WTC11 (cell line): ENCODE results near the gene CNTNAP1.

Experiments used
- ATF1 ChIP-seq: sonication (generic); formaldehyde crosslinking; IDR thresholded peaks from 2 replicates; pipeline ENCODE4 v1.8.1; 2023; ENCODE audit warnings: mild to moderate bottlenecking, moderate library complexity, missing genetic modification reagents
- CREM ChIP-seq: sonication (generic); formaldehyde crosslinking; IDR thresholded peaks from 2 replicates; pipeline ENCODE4 v1.8.1; 2022; ENCODE audit warnings: mild to moderate bottlenecking, missing genetic modification reagents, moderate library complexity
- ESRRA ChIP-seq: sonication (generic); formaldehyde crosslinking; IDR thresholded peaks from 2 replicates; pipeline ENCODE4 v1.8.1; 2022; ENCODE audit warnings: mild to moderate bottlenecking, missing genetic modification reagents, borderline replicate concordance
- SP1 ChIP-seq: sonication (generic); formaldehyde crosslinking; conservative IDR thresholded peaks from 2 replicates; pipeline ENCODE4 v1.8.1; 2022; ENCODE audit warnings: missing genetic modification reagents
- TEAD4 ChIP-seq: sonication (generic); formaldehyde crosslinking; IDR thresholded peaks from 2 replicates; pipeline ENCODE4 v1.8.0; 2022; ENCODE audit warnings: mild to moderate bottlenecking, missing genetic modification reagents
- TP53 ChIP-seq: sonication (generic); formaldehyde crosslinking; IDR thresholded peaks from 2 replicates; pipeline ENCODE4 v1.8.1; 2023; ENCODE audit warnings: mild to moderate bottlenecking, missing genetic modification reagents
- TF ChIP-seq, protein P1 (sequence below): sonication (generic); formaldehyde crosslinking; IDR thresholded peaks from 2 replicates; pipeline ENCODE4 v1.8.0; 2023; ENCODE audit warnings: mild to moderate bottlenecking, missing genetic modification reagents
- TF ChIP-seq, protein P2 (sequence below): fragments of 200-600 bp; IDR thresholded peaks from 2 replicates; pipeline ENCODE4 v1.8.0; 2022; ENCODE audit warnings: antibody characterized with exemption
- TF ChIP-seq, protein P3 (sequence below): sonication (generic); formaldehyde crosslinking; IDR thresholded peaks from 2 replicates; pipeline ENCODE4 v1.8.0; 2022; ENCODE audit warnings: mild to moderate bottlenecking, missing genetic modification reagents
- TF ChIP-seq, protein P4 (sequence below): sonication (generic); formaldehyde crosslinking; IDR thresholded peaks from 2 replicates; pipeline ENCODE4 v1.8.1; 2023; ENCODE audit warnings: mild to moderate bottlenecking, missing genetic modification reagents
- TF ChIP-seq, protein P5 (sequence below): sonication (generic); formaldehyde crosslinking; IDR thresholded peaks from 2 replicates; pipeline ENCODE4 v1.8.1; 2022; ENCODE audit warnings: low read depth, mild to moderate bottlenecking, moderate library complexity, missing genetic modification reagents, borderline replicate concordance
- TF ChIP-seq, protein P6 (sequence below): sonication (generic); formaldehyde crosslinking; conservative IDR thresholded peaks from 2 replicates; pipeline ENCODE4 v1.8.1; 2022; ENCODE audit warnings: mild to moderate bottlenecking, missing genetic modification reagents
- TF ChIP-seq, protein P7 (sequence below): sonication (generic); formaldehyde crosslinking; IDR thresholded peaks from 2 replicates; pipeline ENCODE4 v1.8.0; 2022; ENCODE audit warnings: mild to moderate bottlenecking, missing genetic modification reagents
- TF ChIP-seq, protein P8 (sequence below): sonication (generic); formaldehyde crosslinking; IDR thresholded peaks from 2 replicates; pipeline ENCODE4 v1.8.1; 2023; ENCODE audit warnings: mild to moderate bottlenecking, missing genetic modification reagents, moderate library complexity

DNA sequence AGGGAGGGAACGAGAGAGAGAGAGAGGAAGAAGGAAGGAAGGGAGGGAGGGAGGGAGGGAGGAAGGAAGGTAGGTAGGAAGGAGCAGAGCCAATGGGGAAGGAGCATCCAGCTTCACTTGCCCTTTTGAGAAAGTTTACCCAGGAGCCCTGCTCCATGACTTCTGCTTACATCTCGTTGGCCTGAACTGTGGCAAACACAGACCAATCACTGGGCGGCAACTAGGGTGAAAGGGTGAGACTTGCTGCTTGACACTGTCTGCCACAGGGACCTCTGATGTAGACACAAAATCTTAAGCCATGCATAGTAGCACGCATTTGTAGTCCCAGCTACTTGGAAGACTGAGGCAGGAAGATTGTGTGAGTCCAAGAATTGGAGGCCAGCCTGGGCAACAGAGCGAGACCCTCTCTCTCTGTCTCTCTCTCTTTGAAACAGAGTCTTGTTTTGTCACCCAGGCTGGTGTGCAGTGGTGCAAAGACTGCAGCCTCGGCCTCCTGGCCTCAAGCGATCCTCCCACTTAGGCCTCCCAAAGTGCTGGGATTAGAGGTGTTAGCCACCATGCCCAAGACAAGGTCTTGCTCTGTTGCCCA lies 42.7 kb upstream of the CNTNAP1 start:
- TF ChIP-seq, protein P1, sequence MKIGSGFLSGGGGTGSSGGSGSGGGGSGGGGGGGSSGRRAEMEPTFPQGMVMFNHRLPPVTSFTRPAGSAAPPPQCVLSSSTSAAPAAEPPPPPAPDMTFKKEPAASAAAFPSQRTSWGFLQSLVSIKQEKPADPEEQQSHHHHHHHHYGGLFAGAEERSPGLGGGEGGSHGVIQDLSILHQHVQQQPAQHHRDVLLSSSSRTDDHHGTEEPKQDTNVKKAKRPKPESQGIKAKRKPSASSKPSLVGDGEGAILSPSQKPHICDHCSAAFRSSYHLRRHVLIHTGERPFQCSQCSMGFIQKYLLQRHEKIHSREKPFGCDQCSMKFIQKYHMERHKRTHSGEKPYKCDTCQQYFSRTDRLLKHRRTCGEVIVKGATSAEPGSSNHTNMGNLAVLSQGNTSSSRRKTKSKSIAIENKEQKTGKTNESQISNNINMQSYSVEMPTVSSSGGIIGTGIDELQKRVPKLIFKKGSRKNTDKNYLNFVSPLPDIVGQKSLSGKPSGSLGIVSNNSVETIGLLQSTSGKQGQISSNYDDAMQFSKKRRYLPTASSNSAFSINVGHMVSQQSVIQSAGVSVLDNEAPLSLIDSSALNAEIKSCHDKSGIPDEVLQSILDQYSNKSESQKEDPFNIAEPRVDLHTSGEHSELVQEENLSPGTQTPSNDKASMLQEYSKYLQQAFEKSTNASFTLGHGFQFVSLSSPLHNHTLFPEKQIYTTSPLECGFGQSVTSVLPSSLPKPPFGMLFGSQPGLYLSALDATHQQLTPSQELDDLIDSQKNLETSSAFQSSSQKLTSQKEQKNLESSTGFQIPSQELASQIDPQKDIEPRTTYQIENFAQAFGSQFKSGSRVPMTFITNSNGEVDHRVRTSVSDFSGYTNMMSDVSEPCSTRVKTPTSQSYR (CRISPR knock-in tag), result no peak
- TF ChIP-seq ATF1 (CRISPR knock-in tag) (no peak), TP53 (CRISPR knock-in tag) (no peak), TEAD4 (CRISPR knock-in tag) (no peak), ESRRA (no peak), SP1 (CRISPR knock-in tag) (no peak), CREM (CRISPR knock-in tag) (no peak)
- TF ChIP-seq, protein P2, sequence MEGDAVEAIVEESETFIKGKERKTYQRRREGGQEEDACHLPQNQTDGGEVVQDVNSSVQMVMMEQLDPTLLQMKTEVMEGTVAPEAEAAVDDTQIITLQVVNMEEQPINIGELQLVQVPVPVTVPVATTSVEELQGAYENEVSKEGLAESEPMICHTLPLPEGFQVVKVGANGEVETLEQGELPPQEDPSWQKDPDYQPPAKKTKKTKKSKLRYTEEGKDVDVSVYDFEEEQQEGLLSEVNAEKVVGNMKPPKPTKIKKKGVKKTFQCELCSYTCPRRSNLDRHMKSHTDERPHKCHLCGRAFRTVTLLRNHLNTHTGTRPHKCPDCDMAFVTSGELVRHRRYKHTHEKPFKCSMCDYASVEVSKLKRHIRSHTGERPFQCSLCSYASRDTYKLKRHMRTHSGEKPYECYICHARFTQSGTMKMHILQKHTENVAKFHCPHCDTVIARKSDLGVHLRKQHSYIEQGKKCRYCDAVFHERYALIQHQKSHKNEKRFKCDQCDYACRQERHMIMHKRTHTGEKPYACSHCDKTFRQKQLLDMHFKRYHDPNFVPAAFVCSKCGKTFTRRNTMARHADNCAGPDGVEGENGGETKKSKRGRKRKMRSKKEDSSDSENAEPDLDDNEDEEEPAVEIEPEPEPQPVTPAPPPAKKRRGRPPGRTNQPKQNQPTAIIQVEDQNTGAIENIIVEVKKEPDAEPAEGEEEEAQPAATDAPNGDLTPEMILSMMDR, result no peak
- TF ChIP-seq, protein P3, sequence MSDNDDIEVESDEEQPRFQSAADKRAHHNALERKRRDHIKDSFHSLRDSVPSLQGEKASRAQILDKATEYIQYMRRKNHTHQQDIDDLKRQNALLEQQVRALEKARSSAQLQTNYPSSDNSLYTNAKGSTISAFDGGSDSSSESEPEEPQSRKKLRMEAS (CRISPR knock-in tag), result no peak
- TF ChIP-seq, protein P4, sequence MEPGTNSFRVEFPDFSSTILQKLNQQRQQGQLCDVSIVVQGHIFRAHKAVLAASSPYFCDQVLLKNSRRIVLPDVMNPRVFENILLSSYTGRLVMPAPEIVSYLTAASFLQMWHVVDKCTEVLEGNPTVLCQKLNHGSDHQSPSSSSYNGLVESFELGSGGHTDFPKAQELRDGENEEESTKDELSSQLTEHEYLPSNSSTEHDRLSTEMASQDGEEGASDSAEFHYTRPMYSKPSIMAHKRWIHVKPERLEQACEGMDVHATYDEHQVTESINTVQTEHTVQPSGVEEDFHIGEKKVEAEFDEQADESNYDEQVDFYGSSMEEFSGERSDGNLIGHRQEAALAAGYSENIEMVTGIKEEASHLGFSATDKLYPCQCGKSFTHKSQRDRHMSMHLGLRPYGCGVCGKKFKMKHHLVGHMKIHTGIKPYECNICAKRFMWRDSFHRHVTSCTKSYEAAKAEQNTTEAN (CRISPR knock-in tag), result no peak
- TF ChIP-seq, protein P5, sequence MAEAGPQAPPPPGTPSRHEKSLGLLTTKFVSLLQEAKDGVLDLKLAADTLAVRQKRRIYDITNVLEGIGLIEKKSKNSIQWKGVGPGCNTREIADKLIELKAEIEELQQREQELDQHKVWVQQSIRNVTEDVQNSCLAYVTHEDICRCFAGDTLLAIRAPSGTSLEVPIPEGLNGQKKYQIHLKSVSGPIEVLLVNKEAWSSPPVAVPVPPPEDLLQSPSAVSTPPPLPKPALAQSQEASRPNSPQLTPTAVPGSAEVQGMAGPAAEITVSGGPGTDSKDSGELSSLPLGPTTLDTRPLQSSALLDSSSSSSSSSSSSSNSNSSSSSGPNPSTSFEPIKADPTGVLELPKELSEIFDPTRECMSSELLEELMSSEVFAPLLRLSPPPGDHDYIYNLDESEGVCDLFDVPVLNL (CRISPR knock-in tag), result no peak
- TF ChIP-seq, protein P6, sequence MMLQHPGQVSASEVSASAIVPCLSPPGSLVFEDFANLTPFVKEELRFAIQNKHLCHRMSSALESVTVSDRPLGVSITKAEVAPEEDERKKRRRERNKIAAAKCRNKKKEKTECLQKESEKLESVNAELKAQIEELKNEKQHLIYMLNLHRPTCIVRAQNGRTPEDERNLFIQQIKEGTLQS (CRISPR knock-in tag), result no peak
- TF ChIP-seq, protein P7, sequence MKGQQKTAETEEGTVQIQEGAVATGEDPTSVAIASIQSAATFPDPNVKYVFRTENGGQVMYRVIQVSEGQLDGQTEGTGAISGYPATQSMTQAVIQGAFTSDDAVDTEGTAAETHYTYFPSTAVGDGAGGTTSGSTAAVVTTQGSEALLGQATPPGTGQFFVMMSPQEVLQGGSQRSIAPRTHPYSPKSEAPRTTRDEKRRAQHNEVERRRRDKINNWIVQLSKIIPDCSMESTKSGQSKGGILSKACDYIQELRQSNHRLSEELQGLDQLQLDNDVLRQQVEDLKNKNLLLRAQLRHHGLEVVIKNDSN (CRISPR knock-in tag), result no peak
- TF ChIP-seq, protein P8, sequence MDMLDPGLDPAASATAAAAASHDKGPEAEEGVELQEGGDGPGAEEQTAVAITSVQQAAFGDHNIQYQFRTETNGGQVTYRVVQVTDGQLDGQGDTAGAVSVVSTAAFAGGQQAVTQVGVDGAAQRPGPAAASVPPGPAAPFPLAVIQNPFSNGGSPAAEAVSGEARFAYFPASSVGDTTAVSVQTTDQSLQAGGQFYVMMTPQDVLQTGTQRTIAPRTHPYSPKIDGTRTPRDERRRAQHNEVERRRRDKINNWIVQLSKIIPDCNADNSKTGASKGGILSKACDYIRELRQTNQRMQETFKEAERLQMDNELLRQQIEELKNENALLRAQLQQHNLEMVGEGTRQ, result no peak
